ENCODE measurements around the gene MILR1. TPM values are rescaled to one million over a fixed set of nuclear protein-coding genes. Genes with fewer than 3 reads are reported as not detected.

Gene MILR1
- total RNA-seq, 1 experiment from 2014 or later: 9.8 TPM

DNA sequence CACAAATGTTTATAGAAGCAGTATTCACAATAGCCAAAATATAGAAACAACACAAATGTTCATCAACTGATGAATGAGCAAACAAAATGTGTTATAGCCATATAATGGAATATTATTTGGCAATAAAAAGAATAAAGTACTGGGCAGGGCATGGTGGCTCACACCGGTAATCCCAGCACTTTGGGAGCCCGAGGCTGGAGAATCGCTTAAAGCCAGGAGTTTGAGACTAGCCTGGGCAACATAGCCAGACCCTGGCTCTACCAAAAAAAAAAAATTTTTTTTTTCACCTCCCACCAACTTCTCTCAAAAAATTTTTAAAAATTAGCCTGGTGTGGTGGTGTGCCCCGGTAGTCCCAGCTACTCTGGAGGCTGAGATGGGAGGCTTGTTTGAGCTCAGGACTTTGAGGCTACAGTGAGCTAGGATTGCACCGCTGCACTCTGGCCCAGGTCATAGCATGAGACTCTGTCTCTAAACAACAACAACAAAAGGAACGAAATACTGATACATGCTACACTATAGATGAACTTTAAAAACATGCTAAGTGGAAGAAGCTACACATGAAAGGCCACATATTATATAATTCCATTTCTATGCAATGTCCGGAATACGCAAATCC lies 47.6 kb upstream of the MILR1 start:
- H3K27me3 Mint-ChIP-seq (ENCODE audit: insufficient read depth, unreplicated experiment): no peaks in the 10 kb centered on the region
- no peak overlapping the region for H3K27ac Mint-ChIP-seq (ENCODE audit: low read depth, unreplicated experiment)
- no peak overlapping the region for H3K4me3 Mint-ChIP-seq (ENCODE audit: unreplicated experiment)
- H3K9me3 Mint-ChIP-seq (ENCODE audit: unreplicated experiment): no peaks in the 10 kb centered on the region
- TF ChIP-seq, protein P1, sequence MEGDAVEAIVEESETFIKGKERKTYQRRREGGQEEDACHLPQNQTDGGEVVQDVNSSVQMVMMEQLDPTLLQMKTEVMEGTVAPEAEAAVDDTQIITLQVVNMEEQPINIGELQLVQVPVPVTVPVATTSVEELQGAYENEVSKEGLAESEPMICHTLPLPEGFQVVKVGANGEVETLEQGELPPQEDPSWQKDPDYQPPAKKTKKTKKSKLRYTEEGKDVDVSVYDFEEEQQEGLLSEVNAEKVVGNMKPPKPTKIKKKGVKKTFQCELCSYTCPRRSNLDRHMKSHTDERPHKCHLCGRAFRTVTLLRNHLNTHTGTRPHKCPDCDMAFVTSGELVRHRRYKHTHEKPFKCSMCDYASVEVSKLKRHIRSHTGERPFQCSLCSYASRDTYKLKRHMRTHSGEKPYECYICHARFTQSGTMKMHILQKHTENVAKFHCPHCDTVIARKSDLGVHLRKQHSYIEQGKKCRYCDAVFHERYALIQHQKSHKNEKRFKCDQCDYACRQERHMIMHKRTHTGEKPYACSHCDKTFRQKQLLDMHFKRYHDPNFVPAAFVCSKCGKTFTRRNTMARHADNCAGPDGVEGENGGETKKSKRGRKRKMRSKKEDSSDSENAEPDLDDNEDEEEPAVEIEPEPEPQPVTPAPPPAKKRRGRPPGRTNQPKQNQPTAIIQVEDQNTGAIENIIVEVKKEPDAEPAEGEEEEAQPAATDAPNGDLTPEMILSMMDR (IDR thresholded peaks at IDR 0.05; ENCODE audit: unreplicated experiment): no peak
- intact Hi-C loops (cut with micrococcal nuclease): no loop called here
- no peaks in the 10 kb centered on the region for H3K36me3 Mint-ChIP-seq (ENCODE audit: insufficient read depth, unreplicated experiment)
- CTCF ChIA-PET: interaction anchor here (0.7 to 1.9 kb wide), 4 partner anchors 17 to 102 kb away, joined by 4 to 12 read pairs (median 4); no protein-coding TSS in a partner anchor
- POLR2A ChIA-PET: no interaction called here
- H3K4me1 Mint-ChIP-seq (ENCODE audit: insufficient read depth, unreplicated experiment): peaks cover 5% of the 10 kb centered on the region
- DNase-seq (ENCODE audit: unreplicated experiment): no peak
- no TSS peak for BruUV-seq (replicated peaks)

DNA sequence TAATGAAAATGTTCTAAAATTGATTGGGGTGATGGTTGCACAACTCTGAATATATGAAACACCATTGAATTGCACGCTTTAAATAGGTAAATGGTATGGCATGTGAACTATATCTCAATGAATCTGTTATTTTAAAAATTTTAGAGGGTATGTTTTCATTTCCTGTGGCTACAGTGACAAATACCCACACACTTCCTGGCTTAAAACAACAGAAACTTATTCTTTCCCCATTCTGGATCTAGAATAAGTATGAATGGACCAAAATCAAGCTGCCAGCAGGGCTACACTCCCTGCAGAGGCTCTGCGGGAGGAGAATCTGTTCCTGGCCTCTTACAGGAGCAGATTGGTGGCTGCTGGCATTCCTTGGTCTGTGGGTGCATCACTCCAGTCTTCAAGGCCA lies 47.0 kb upstream of the MILR1 start:
- ChIA-PET CTCF (interaction anchor here (0.7 to 1.9 kb wide), 4 partner anchors 17 to 103 kb away, joined by 4 to 12 read pairs (median 4); no protein-coding TSS in a partner anchor), POLR2A (no interaction called here)
- TF ChIP-seq, protein P1 (IDR thresholded peaks at IDR 0.05; ENCODE audit: unreplicated experiment): no peak
- no peaks in the 10 kb centered on the region for H3K9me3 Mint-ChIP-seq (ENCODE audit: unreplicated experiment)
- peaks cover 5% of the 10 kb centered on the region for H3K4me1 Mint-ChIP-seq (ENCODE audit: insufficient read depth, unreplicated experiment)
- H3K27ac Mint-ChIP-seq (ENCODE audit: low read depth, unreplicated experiment): no peak overlapping the region
- no peaks in the 10 kb centered on the region for H3K27me3 Mint-ChIP-seq (ENCODE audit: insufficient read depth, unreplicated experiment)
- H3K36me3 Mint-ChIP-seq (ENCODE audit: insufficient read depth, unreplicated experiment): no peaks in the 10 kb centered on the region
- no peak for DNase-seq (ENCODE audit: unreplicated experiment)
- intact Hi-C loops (cut with micrococcal nuclease): no loop called here
- H3K4me3 Mint-ChIP-seq (ENCODE audit: unreplicated experiment): no peak overlapping the region
- no TSS peak for BruUV-seq (replicated peaks)

DNA sequence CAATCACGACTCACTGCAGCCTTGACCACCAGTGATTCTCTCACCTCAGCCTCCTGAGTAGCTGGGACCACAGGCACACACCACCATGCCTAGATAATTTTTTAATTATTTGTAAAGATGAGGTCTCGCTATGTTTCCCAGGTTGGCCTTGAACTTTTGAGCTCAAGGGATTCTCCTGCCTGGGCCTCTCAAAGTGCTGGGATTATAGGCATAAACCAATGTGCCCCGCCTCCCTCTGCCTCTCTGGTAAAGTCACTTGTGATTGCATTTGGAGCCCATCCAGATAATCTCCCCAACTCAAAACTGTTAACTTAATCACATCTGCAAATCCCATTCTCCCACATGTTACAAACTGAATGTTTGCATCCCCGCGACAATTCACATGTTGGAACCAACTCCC lies 46.4 kb upstream of the MILR1 start:
- ChIA-PET CTCF (interaction anchor here (1.9 kb wide), 1 partner anchor 16 kb away, joined by 12 read pairs; no protein-coding TSS in a partner anchor), POLR2A (no interaction called here)
- TF ChIP-seq, protein P1 (IDR thresholded peaks at IDR 0.05; ENCODE audit: unreplicated experiment): no peak
- H3K9me3 Mint-ChIP-seq (ENCODE audit: unreplicated experiment): no peaks in the 10 kb centered on the region
- no peak overlapping the region for H3K27ac Mint-ChIP-seq (ENCODE audit: low read depth, unreplicated experiment)
- no peaks in the 10 kb centered on the region for H3K36me3 Mint-ChIP-seq (ENCODE audit: insufficient read depth, unreplicated experiment)
- no peak overlapping the region for H3K4me3 Mint-ChIP-seq (ENCODE audit: unreplicated experiment)
- peaks cover 5% of the 10 kb centered on the region for H3K4me1 Mint-ChIP-seq (ENCODE audit: insufficient read depth, unreplicated experiment)
- no peaks in the 10 kb centered on the region for H3K27me3 Mint-ChIP-seq (ENCODE audit: insufficient read depth, unreplicated experiment)
- no peak for DNase-seq (ENCODE audit: unreplicated experiment)
- intact Hi-C loops (cut with micrococcal nuclease): no loop called here
- BruUV-seq (replicated peaks): no TSS peak

DNA sequence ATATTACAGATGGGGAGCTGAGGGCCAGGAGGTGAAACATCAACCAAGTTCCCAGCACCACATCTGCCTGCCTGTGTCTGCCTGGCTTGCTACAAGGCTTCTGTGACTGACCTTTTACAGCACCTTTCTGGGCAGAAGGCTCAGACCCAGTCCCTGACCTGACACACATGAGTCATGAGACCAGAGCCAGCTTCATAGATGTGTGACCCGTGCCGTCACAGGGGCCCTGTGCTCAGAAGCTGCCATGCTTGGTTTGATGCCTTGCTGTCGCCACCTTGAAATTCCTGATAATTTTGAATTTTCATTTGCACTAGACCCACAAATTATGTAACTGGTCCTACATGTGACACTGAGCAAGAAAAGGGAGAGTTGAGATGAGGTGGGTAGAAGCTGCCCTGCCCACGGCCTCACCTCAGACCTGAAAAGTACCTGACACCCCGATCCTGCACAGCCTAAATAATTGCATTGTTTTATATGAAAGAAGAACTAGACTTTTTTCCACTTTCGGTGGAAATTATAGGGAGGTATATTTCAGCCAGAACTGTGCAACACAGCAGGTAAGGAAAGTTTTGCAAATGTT lies 44.9 kb upstream of the MILR1 start:
- Mint-ChIP-seq H3K27ac (ENCODE audit: low read depth, unreplicated experiment) (no peak overlapping the region), H3K36me3 (ENCODE audit: insufficient read depth, unreplicated experiment) (no peaks in the 10 kb centered on the region), H3K27me3 (ENCODE audit: insufficient read depth, unreplicated experiment) (no peaks in the 10 kb centered on the region), H3K4me3 (ENCODE audit: unreplicated experiment) (no peak overlapping the region), H3K9me3 (ENCODE audit: unreplicated experiment) (no peaks in the 10 kb centered on the region), H3K4me1 (ENCODE audit: insufficient read depth, unreplicated experiment) (peaks cover 5% of the 10 kb centered on the region)
- ChIA-PET CTCF (no interaction called here), POLR2A (interaction anchor here (0.5 kb wide), 1 partner anchor 685 kb away, joined by 4 read pairs; no protein-coding TSS in a partner anchor)
- intact Hi-C loops (cut with micrococcal nuclease): no loop called here
- no peak for DNase-seq (ENCODE audit: unreplicated experiment)
- TF ChIP-seq, protein P1 (IDR thresholded peaks at IDR 0.05; ENCODE audit: unreplicated experiment): no peak
- BruUV-seq (replicated peaks): no TSS peak
